Panc1 (cell line): ENCODE results near the gene IQCN. TPM values are rescaled to one million over a fixed set of nuclear protein-coding genes. Genes with fewer than 3 reads are reported as not detected.

Experiments
- ATAC-seq: fragments of 200-7000 bp; cut with Tn5 transposase; 2 replicates; pipeline ENCODE4 v1.9.1; 2020; ENCODE audit warnings: mild to moderate bottlenecking, moderate library complexity
- BruUV-seq: library from RNA; stranded (reverse); fragments of 400-500 nt; replicated peaks from 2 replicates; lab custom pipeline; 2021; lab: Mats Ljungman, UMichigan
- CTCF ChIA-PET: fragments of 300-600 bp; sonication (Branson Sonifier 250); formaldehyde crosslinking; loops from one replicate; lab custom pipeline; 2022; ENCODE audit warnings: antibody characterized with exemption; lab: Charles Lee
- POLR2A ChIA-PET: fragments of 300-600 bp; sonication (Branson Sonifier 250); formaldehyde crosslinking; loops from one replicate; lab custom pipeline; 2022; ENCODE audit warnings: antibody characterized with exemption; lab: Charles Lee
- DNase-seq: peaks from one replicate; pipeline ENCODE4 v3.0.0-alpha.2; 2010; ENCODE audit warnings: low read depth, low spot score
- H3K27ac ChIP-seq: 2 replicates; pipeline ENCODE4 v1.5.1; 2011; ENCODE audit warnings: mild to moderate bottlenecking, low read length, inconsistent platforms
- H3K27me3 ChIP-seq: fragments of 200-500 bp; sonication (Bioruptor generic); 2 replicates; pipeline ENCODE4 v1.6.0; 2014; ENCODE audit warnings: low read length, inconsistent platforms; ENCODE audit not compliant: control insufficient read depth, insufficient read depth
- H3K36me3 ChIP-seq: fragments of 200-500 bp; sonication (Bioruptor generic); 2 replicates; pipeline ENCODE4 v1.5.1; 2014; ENCODE audit warnings: inconsistent platforms, mild to moderate bottlenecking, low read length, moderate library complexity; ENCODE audit not compliant: control insufficient read depth, insufficient read depth
- H3K4me1 ChIP-seq: 2 replicates; pipeline ENCODE4 v1.5.1; 2011; ENCODE audit warnings: inconsistent platforms, mild to moderate bottlenecking, low read length, moderate library complexity; ENCODE audit not compliant: control insufficient read depth, insufficient read depth
- H3K4me3 ChIP-seq, 2 experiments: 2 replicates each; pipeline ENCODE4 v1.5.1; 2011 to 2012; ENCODE audit warnings: low read depth in 2 of 2, low read length in 2 of 2, mild to moderate bottlenecking in 2 of 2, inconsistent platforms in 1 of 2, moderate library complexity in 1 of 2
- H3K9me3 ChIP-seq: fragments of 200-500 bp; sonication (Bioruptor generic); 2 replicates; pipeline ENCODE4 v1.5.1; 2014; ENCODE audit warnings: low read depth, mild to moderate bottlenecking, inconsistent platforms, low read length, moderate library complexity; ENCODE audit not compliant: control insufficient read depth, insufficient read depth
- POLR2AphosphoS5 ChIP-seq: IDR thresholded peaks from 2 replicates; pipeline ENCODE4 v1.6.1; 2012; ENCODE audit warnings: mild to moderate bottlenecking, low read depth, low read length, moderate library complexity
- SIN3A ChIP-seq: IDR thresholded peaks from 2 replicates; pipeline ENCODE4 v1.6.1; 2012; ENCODE audit warnings: low read depth, mild to moderate bottlenecking, low read length, moderate library complexity, borderline replicate concordance; ENCODE audit not compliant: insufficient read depth
- TCF7L2 ChIP-seq: IDR thresholded peaks from 2 replicates; pipeline ENCODE4 v1.6.1; 2011; ENCODE audit warnings: mild to moderate bottlenecking, low read depth, low read length, inconsistent platforms
- in situ Hi-C: cut with HindIII; loops from 2 replicates; pipeline ENCODE4 v1.10.0; 2016; ENCODE audit warnings: low sequenced_read_pairs, low pct_unique_long_range_greater_than_20kb
- intact Hi-C: fragments of 100-400 bp; cut with micrococcal nuclease; formaldehyde crosslinking; loops from one replicate; pipeline ENCODE4 v1.10.0; 2022; ENCODE audit not compliant: unreplicated experiment
- total RNA-seq: library from RNA; stranded (reverse); gene quantifications from one replicate; pipeline ENCODE4 v1.2.1, GENCODE V29; 2021; ENCODE audit not compliant: unreplicated experiment
- TF ChIP-seq, protein P1 (sequence below): fragments of 450-650 bp; IDR thresholded peaks from 2 replicates; pipeline ENCODE4 v1.5.1; 2017; ENCODE audit warnings: mild to moderate bottlenecking
- TF ChIP-seq, protein P2 (sequence below), 2 experiments: IDR thresholded peaks; 2 replicates each; pipeline ENCODE4 v1.6.1; 2011 to 2012; ENCODE audit warnings: low read depth in 2 of 2, control low read depth in 1 of 2, low read length in 1 of 2, mild to moderate bottlenecking in 1 of 2, moderate library complexity in 1 of 2; ENCODE audit not compliant: insufficient read depth in 1 of 2

Gene IQCN
- total RNA-seq, 1 experiment from 2014 or later, result 2.5 TPM

DNA sequence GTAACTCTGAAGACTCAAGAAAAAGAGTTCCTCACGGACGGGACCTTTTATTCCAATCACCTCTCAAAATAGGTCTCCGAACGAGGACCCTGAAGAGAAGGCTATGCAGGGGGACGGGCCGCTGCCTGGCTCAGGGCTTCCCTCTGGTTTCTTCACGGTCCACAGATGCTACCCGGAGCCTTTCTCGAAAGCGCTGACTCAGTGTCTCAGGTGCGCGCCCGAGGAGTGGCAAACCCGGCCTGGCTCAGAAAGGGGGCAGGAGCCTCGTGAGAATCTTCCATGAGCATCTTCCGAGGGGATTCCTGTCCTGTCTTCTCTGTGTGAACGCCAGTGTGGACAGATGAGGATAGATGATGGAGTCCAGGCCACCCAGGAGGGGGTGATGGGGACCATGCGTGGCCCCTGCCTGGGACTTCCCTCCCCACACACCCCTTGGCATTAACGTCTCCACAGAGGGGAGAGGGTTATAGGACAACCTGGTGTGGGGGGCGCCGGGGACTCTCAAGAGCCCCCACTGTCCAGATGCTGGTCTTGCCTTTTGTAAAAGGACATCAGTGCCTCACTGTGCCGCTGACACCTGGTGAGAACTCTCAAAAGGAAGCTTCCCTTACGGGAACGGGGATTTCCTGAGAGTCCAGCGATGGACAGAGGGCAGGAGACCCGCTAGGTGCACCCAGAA, 32.1 kb upstream of the IQCN start:
- BruUV-seq, result no TSS peak
- H3K36me3 ChIP-seq, result no peaks in the 10 kb centered on the region
- no peak for TF ChIP-seq SIN3A
- TF ChIP-seq, protein P1, sequence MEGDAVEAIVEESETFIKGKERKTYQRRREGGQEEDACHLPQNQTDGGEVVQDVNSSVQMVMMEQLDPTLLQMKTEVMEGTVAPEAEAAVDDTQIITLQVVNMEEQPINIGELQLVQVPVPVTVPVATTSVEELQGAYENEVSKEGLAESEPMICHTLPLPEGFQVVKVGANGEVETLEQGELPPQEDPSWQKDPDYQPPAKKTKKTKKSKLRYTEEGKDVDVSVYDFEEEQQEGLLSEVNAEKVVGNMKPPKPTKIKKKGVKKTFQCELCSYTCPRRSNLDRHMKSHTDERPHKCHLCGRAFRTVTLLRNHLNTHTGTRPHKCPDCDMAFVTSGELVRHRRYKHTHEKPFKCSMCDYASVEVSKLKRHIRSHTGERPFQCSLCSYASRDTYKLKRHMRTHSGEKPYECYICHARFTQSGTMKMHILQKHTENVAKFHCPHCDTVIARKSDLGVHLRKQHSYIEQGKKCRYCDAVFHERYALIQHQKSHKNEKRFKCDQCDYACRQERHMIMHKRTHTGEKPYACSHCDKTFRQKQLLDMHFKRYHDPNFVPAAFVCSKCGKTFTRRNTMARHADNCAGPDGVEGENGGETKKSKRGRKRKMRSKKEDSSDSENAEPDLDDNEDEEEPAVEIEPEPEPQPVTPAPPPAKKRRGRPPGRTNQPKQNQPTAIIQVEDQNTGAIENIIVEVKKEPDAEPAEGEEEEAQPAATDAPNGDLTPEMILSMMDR, result no peak
- no peak for TF ChIP-seq TCF7L2
- TF ChIP-seq, protein P2, sequence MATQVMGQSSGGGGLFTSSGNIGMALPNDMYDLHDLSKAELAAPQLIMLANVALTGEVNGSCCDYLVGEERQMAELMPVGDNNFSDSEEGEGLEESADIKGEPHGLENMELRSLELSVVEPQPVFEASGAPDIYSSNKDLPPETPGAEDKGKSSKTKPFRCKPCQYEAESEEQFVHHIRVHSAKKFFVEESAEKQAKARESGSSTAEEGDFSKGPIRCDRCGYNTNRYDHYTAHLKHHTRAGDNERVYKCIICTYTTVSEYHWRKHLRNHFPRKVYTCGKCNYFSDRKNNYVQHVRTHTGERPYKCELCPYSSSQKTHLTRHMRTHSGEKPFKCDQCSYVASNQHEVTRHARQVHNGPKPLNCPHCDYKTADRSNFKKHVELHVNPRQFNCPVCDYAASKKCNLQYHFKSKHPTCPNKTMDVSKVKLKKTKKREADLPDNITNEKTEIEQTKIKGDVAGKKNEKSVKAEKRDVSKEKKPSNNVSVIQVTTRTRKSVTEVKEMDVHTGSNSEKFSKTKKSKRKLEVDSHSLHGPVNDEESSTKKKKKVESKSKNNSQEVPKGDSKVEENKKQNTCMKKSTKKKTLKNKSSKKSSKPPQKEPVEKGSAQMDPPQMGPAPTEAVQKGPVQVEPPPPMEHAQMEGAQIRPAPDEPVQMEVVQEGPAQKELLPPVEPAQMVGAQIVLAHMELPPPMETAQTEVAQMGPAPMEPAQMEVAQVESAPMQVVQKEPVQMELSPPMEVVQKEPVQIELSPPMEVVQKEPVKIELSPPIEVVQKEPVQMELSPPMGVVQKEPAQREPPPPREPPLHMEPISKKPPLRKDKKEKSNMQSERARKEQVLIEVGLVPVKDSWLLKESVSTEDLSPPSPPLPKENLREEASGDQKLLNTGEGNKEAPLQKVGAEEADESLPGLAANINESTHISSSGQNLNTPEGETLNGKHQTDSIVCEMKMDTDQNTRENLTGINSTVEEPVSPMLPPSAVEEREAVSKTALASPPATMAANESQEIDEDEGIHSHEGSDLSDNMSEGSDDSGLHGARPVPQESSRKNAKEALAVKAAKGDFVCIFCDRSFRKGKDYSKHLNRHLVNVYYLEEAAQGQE (IDR thresholded peaks at IDR 0.05; ENCODE audit: insufficient read depth in 1 of 2, low read depth in 2 of 2, low read length in 1 of 2), result no peak
- no peak for TF ChIP-seq POLR2AphosphoS5
- DNase-seq (no peak), ATAC-seq (no peak)
- no peak overlapping the region for H3K4me3 ChIP-seq
- ChIA-PET POLR2A (interaction anchor here (0.5 kb wide), 1 partner anchor 29 kb away, joined by 7 read pairs; no protein-coding TSS in a partner anchor), CTCF (interaction anchor here (0.6 to 1.1 kb wide), 2 partner anchors 27 to 461 kb away, joined by 3 to 5 read pairs; no protein-coding TSS in a partner anchor)
- H3K27ac ChIP-seq, result peak overlapping the region; percentile 75
- no peaks in the 10 kb centered on the region for H3K9me3 ChIP-seq
- no peaks in the 10 kb centered on the region for H3K27me3 ChIP-seq
- intact Hi-C loops, result no loop called here
- peaks cover 56% of the 10 kb centered on the region for H3K4me1 ChIP-seq
- in situ Hi-C loops, result no loop called here

DNA sequence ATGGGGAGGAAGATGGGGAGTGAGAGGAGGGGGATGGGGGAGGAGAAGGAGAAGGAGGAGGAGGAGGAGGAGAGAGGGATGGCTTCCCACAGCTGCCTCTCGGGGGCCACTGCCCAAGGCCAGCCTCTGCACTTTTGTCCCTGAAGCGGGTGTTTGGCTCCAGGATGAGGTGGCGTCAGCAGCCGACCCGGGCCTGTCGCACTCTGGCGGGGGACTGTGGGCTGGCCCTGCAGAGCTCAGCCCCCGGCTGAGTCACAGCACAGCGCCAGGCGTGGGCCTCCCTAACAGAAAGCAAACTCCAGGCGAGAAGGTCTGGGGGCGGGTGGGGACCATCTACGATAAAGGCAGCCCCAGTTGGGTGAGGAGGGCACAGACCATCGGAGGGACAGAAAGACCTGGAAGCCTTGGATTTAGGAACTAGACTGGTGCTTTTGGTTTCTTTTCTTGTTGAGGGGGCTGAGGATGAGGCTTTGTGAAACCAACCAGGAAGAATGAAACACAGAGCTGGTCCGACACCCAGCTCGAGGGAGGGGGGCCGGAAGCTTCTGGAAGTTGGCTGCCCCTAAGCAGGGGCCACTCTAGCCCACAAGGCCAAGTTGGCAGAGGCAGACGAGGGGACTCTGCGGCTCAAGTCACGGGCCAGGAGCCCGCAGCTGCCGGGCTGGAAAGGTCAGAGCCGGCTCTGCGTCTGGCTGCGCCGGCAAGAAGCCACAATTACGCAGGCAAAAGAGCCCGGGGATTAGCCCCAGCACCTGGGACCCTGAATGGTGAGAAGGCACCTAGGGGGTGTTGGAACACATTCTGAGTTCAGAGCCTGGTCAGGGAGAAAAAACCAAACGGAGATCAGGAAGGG, 30.4 kb upstream of the IQCN start:
- H3K27ac ChIP-seq, result peak overlapping the region; percentile 95
- H3K36me3 ChIP-seq, result no peaks in the 10 kb centered on the region
- DNase-seq (no peak), ATAC-seq (peak; percentile 81)
- TF ChIP-seq, protein P2 (IDR thresholded peaks at IDR 0.05; ENCODE audit: insufficient read depth in 1 of 2, low read depth in 2 of 2, low read length in 1 of 2), result no peak
- TF ChIP-seq POLR2AphosphoS5, result peak; percentile 65; the same call in 1 of the 2 replicates
- POLR2A ChIA-PET, result interaction anchor here (0.6 to 1.8 kb wide), 5 partner anchors 10 to 26 kb away, joined by 3 to 5 read pairs (median 4); partner anchors contain the start of genes JUND and LSM4
- H3K4me1 ChIP-seq, result peaks cover 60% of the 10 kb centered on the region
- CTCF ChIA-PET, result interaction anchor here (1.1 kb wide), 1 partner anchor 24 kb away, joined by 7 read pairs; no protein-coding TSS in a partner anchor
- BruUV-seq, result no TSS peak
- no peaks in the 10 kb centered on the region for H3K9me3 ChIP-seq
- in situ Hi-C loops (no loop called here), intact Hi-C loops (no loop called here)
- H3K27me3 ChIP-seq, result no peaks in the 10 kb centered on the region
- H3K4me3 ChIP-seq, result peak overlapping the region; percentile 22 to 36
